Naive thymus-derived CD8-positive, alpha-beta T cell (primary cell): ENCODE measurements around the gene AP1S1. TPM values are rescaled to one million over a fixed set of nuclear protein-coding genes. Genes with fewer than 3 reads are reported as not detected.
"Not testable (repeated sequence)": the region's sequence is repeated elsewhere in the genome, so short reads cannot be mapped to it uniquely, and the experiment has no call there.

Source experiments
- ATAC-seq, 2 donors: fragments of 150-1000 bp; cut with Tn5 transposase in 1 of 2; sonication (Bioruptor Pico), chemical (Tn5 transposase) in 1 of 2; 1 replicate in 1 of 2; 2 replicates in 1 of 2; pipeline ENCODE4 v1.10.0; 2021; ENCODE audit warnings: mild to moderate bottlenecking in 2 of 2, moderate library complexity in 2 of 2
- POLR2A ChIA-PET: fragments of 350-600 bp; sonication (Branson Sonifier 250); formaldehyde crosslinking; loops from one replicate; lab custom pipeline; 2021; ENCODE audit warnings: antibody characterized with exemption; lab: Charles Lee
- DNase-seq, 10 donors: peaks; one replicate each; pipeline versions ENCODE4 v3.0.0 to v3.0.0-alpha.2; 2020 to 2022
- H3K27ac Mint-ChIP-seq, 10 donors: one replicate each; pipeline ENCODE4 v1.8.0; 2020 to 2022; ENCODE audit warnings: mild to moderate bottlenecking in 10 of 10, mixed read lengths in 10 of 10, moderate library complexity in 4 of 10, inconsistent platforms in 1 of 10
- H3K27me3 Mint-ChIP-seq, 5 donors: one replicate each; pipeline ENCODE4 v1.8.0; 2021 to 2022; ENCODE audit warnings: mixed read lengths in 5 of 5
- H3K36me3 Mint-ChIP-seq, 3 donors: one replicate each; pipeline ENCODE4 v1.8.0; 2020 to 2022; ENCODE audit warnings: mixed read lengths in 3 of 3, mild to moderate bottlenecking in 2 of 3, inconsistent platforms in 1 of 3
- H3K4me1 Mint-ChIP-seq, 4 donors: one replicate each; pipeline ENCODE4 v1.8.0; 2021 to 2022; ENCODE audit warnings: mixed read lengths in 4 of 4
- H3K4me3 Mint-ChIP-seq, 10 donors: one replicate each; pipeline ENCODE4 v1.8.0; 2020 to 2022; ENCODE audit warnings: mild to moderate bottlenecking in 10 of 10, mixed read lengths in 10 of 10, moderate library complexity in 6 of 10, inconsistent platforms in 1 of 10
- H3K9me3 Mint-ChIP-seq, 9 donors: one replicate each; pipeline ENCODE4 v1.8.0; 2020 to 2022; ENCODE audit warnings: mixed read lengths in 9 of 9, mild to moderate bottlenecking in 3 of 9, inconsistent platforms in 1 of 9, moderate library complexity in 1 of 9
- microRNA-seq: library from miRNA; unstranded; fragments of <30 nt; microRNA quantifications from one replicate; pipeline ENCODE4 v1.2.0, GENCODE V29; 2022; ENCODE audit warnings: borderline microRNAs expressed
- polyA plus RNA-seq, 3 donors: library from polyadenylated mRNA; unstranded; fragments of 300-500 nt; fragmentation: Illumina TruSeq; gene quantifications; one replicate each; pipeline ENCODE4 v1.2.3, GENCODE V29; 2021
- total RNA-seq, 8 experiments: library from RNA in 2 of 8; stranded (reverse) in 2 of 8; gene quantifications; one replicate each; pipeline ENCODE4 v1.2.3 and lab custom pipeline; 2021 to 2026

AP1S1 gene
- total and polyA plus RNA-seq, 5 experiments from 2014 or later: 3.3 to 9.9 (median 4.6) TPM

DNA sequence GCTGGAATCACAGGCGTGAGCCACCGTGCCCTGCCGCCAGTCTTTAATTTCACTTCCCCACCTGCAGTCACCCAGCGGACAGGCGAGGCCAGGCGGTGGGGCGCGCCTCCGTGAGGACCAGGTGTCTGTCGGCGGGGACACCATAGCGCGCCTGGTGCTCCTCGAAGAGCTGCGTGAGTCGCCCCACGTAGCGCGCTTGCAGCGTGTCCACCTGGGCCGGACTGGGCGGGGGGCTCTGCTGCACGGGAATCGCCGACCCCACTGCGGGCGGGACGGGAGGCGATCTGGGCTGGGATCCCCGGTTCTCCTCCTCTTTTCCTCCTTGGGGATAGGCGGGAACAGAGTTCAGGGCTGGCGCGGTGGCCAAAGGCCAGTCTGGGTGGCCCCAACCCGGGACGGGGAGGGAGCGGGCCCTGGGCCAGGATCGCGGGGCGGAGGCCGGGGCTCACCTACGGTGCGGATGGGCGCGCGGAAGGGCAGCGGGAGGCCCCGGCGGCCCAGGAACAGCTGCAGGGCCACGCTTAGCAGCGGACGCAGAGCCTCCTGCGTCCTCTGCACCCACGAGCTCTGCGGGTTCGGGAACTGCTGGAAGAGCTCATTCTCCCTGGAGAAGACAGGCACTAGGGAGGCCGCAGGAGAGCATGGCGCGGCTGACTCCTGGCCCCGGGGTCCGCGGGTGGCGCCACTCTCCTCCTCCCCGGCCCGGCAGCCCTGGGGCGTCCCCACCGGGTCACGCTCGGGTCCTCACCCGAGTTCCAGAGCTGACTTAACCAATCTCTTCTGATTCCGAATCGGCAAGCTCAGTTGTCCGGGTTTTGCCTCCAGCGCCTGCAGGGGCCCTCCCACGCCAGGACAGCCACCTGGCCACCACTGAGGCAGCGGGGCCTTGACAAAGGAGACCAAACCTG, 47.7 kb downstream of the AP1S1 start:
- POLR2A ChIA-PET: no interaction called here
- Mint-ChIP-seq H3K36me3 (peaks cover 0 to 15% (median 3%) of the 10 kb centered on the region in 3 donors), H3K27ac (no peak overlapping the region), H3K27me3 (peaks cover 9 to 49% (median 26%) of the 10 kb centered on the region in 5 donors), H3K9me3 (peaks cover 0 to 2% (median 0%) of the 10 kb centered on the region in 9 donors), H3K4me3 (peak overlapping the region in 4 of 10 donors; percentile 16 to 51 (median 36)), H3K4me1 (peaks cover 2 to 24% (median 14%) of the 10 kb centered on the region in 4 donors)
- ATAC-seq: peak; percentile 23 to 37
- DNase-seq: no peak

DNA sequence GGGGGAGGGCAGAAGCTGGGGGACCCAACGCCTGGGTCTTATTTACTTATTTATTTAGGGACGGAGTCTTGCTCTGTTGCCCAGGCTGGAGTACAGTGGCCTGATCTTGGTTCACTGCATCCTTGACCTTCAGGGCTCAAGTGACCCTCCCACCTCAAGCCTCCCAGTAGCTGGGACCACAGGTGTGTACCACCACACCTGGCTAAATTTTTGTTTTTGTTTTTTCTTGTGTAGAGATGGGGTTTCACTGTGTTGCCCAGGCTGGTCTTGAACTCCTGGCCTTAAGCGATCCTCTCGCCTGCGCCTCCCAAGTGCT, 48.3 kb downstream of the AP1S1 start:
- ATAC-seq (no peak), DNase-seq (no peak)
- H3K4me1 Mint-ChIP-seq: peaks cover 2 to 24% (median 14%) of the 10 kb centered on the region in 4 donors
- POLR2A ChIA-PET: no interaction called here
- H3K27ac Mint-ChIP-seq: peak overlapping the region in 1 of 10 donors; percentile 53
- H3K36me3 Mint-ChIP-seq: peaks cover 0 to 16% (median 4%) of the 10 kb centered on the region in 3 donors
- peaks cover 0 to 2% (median 0%) of the 10 kb centered on the region in 9 donors for H3K9me3 Mint-ChIP-seq
- peaks cover 9 to 45% (median 26%) of the 10 kb centered on the region in 5 donors for H3K27me3 Mint-ChIP-seq
- no peak overlapping the region for H3K4me3 Mint-ChIP-seq

DNA sequence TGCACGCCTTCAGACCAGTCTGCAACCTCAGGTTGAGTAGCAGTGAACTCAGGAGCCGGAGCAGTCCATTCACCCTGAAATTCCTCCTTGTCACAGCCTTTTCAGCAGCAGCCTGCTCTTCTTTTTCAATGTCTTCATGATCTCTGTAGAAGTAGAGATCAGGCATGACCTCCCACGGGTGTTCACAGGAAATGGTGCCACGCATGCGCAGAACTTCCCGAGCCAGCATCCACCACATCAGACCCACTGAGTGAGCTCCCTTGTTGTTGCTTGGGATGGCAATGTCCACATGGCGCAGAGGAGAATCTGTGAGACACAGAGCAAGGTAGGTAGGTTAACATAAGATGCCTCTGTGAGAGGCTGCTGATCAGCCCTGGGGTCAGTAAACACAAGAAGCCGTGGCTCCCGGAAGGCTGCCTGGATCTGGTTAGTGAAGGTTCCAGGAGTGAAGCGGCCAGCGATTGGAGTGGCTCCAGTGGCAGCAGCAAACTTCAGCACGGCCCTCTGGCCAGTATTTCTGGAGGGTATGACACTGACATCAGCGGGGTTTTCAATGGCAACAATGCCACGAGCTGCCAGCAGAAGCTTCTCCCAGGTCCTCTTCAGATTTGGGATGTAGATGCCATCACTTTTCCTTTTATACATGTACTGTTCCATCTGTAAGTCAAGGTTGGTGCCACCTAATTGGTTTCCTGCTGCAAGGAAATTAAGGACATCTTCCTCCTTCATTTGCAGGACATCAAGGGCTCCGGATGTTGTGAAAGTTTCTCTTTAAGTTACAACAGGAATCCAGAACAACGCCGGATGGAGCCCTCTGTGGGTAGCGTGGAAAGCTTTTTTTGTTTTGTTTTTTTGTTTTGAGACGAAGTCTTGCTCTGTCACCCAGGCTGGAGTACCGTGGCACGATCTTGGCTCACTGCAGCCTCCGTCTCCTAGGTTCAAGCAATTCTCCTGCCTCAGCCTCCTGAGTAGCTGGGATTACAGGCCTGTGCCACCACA, 49.8 kb downstream of the AP1S1 start:
- ATAC-seq, H3K9me3 Mint-ChIP-seq, DNase-seq: not testable (repeated sequence)
- Mint-ChIP-seq H3K4me3 (peak overlapping the region; percentile 33 to 80 (median 64)), H3K27me3 (peaks cover 9 to 40% (median 26%) of the 10 kb centered on the region in 5 donors), H3K36me3 (peaks cover 0 to 23% (median 10%) of the 10 kb centered on the region in 3 donors), H3K4me1 (peaks cover 2 to 24% (median 14%) of the 10 kb centered on the region in 4 donors), H3K27ac (peak overlapping the region in 8 of 10 donors; percentile 24 to 92 (median 70))
- POLR2A ChIA-PET: interaction anchor here (0.7 kb wide), 1 partner anchor 13 kb away, joined by 3 read pairs; no protein-coding TSS in a partner anchor

DNA sequence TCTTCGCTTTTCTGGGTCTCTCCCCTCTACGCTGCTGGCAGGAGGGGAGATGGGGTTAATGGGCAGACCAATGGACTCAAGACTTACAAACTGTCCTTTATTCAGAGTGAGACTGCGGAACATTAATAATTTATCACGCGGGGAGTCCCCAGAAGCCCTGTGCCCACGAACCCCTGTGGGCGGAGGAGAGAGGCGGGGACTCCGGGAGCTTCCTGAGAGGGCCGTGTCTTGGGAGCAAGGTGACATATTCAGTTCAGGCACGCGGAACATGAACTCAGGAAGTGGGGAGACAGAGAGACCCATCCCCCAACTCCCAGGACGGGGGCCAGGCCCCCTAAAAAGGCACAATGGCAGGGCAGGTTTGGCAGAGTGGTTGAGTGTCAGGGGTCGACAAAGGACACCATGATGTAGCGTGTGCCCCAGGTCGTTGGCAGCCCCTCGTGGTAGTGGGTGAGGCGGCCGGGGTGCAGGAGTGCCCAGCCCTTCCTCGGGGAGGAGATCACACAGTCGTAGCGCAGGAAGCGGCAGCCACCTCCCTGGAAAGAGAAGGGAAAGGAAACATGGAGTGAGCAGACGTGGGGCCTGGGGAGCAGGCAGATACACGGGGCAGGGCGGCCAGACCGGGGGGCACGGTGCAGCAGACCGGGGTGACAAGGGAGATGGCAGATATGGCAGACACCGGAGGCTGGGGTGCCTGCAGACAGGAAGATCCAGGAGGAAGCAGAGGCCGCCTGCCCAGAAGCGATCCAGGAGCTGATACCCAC, 51.8 kb downstream of the AP1S1 start:
- Mint-ChIP-seq H3K4me3 (no peak overlapping the region), H3K9me3 (peaks cover 0 to 2% (median 0%) of the 10 kb centered on the region in 9 donors), H3K4me1 (peaks cover 2 to 20% (median 9%) of the 10 kb centered on the region in 4 donors), H3K36me3 (peaks cover 0 to 37% (median 16%) of the 10 kb centered on the region in 3 donors), H3K27me3 (peaks cover 4 to 26% (median 15%) of the 10 kb centered on the region in 5 donors), H3K27ac (peak overlapping the region in 1 of 10 donors; percentile 35)
- DNase-seq (no peak), ATAC-seq (no peak)
- POLR2A ChIA-PET: interaction anchor here (0.6 kb wide), 2 partner anchors 47 to 860 kb away, joined by 3 to 4 read pairs; no protein-coding TSS in a partner anchor

DNA sequence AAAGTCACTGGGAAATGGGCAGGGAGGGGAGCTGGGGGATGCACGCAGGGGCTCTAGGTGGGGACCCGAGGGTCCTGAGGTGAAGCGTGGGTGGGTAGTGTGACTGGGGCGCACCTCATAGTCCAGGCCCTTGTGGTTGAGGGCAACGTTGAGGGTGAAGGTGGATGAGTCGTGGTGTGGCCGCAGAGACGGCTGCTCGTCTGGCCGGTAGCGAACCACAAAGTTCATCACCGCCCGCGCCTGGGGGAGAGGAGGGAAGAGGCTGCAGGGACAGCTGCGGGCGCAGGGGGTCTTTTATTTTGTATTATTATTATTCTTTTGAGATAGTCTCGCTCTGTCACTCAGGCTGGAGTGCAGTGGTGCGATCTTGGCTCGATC, 52.4 kb downstream of the AP1S1 start:
- Mint-ChIP-seq H3K27me3 (peaks cover 4 to 20% (median 15%) of the 10 kb centered on the region in 5 donors), H3K4me1 (peaks cover 2 to 17% (median 7%) of the 10 kb centered on the region in 4 donors), H3K27ac (peak overlapping the region in 1 of 10 donors; percentile 29), H3K36me3 (peaks cover 0 to 40% (median 16%) of the 10 kb centered on the region in 3 donors), H3K9me3 (peaks cover 0 to 2% (median 0%) of the 10 kb centered on the region in 9 donors), H3K4me3 (no peak overlapping the region)
- ATAC-seq (no peak), DNase-seq (no peak)
- POLR2A ChIA-PET: interaction anchor here (0.6 kb wide), 1 partner anchor 47 kb away, joined by 4 read pairs; no protein-coding TSS in a partner anchor

DNA sequence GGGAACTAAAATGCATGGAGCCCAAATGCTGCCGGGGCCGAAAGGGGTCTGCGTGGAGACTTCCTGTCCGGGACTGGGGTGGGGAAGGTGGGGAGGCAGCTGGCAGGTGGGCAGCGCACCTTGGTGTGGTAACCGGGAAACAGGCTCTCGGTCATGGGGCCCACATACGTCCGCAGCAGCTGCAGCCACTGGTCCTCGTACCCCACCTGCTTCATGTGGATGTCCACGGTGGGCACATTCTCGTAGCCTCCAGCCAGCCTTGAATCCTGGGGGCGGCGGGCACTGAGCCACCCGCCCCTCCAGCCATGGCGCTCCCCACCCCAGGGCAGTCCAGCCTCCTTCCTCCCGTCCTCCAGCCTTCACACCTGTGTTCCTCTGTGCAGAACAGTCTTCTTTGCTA, 53.2 kb downstream of the AP1S1 start:
- Mint-ChIP-seq H3K9me3 (peaks cover 0 to 2% (median 0%) of the 10 kb centered on the region in 9 donors), H3K27ac (peak overlapping the region in 3 of 10 donors; percentile 14 to 75 (median 62))

DNA sequence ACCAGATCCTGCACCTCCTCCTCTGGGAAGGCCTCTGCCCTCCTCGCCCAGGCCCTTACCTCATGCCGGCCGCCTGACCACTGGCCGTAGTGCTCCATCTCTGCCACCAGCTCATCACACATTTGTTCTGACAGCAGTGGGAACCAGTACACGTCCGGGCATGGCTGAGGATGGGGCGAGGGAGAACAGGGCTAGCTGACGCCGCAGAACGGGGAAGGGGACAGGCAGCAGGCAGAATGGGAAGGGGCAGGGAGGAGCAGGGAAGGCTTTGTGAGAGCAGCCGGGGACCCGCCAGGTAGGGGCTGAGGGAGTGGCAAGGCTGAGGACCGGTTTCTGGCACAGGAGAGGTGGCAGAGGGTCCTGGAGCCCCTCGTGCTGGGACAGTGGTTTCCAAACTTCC, 54.5 kb downstream of the AP1S1 start:
- Mint-ChIP-seq H3K27me3 (peaks cover under 1 to 5% (median 4%) of the 10 kb centered on the region in 5 donors), H3K4me3 (no peak overlapping the region), H3K27ac (peak overlapping the region in 2 of 10 donors; percentile 7 to 59), H3K4me1 (peaks cover 0 to 6% (median 4%) of the 10 kb centered on the region in 4 donors), H3K36me3 (peaks cover 0 to 44% (median 16%) of the 10 kb centered on the region in 3 donors), H3K9me3 (peaks cover 0 to 1% (median 0%) of the 10 kb centered on the region in 9 donors)
- POLR2A ChIA-PET: no interaction called here
- ATAC-seq (no peak), DNase-seq (no peak)

More for the DNA sequence above, 53.2 kb downstream of the AP1S1 start:
- ATAC-seq: no peak
- Mint-ChIP-seq H3K36me3 (peaks cover 0 to 42% (median 16%) of the 10 kb centered on the region in 3 donors), H3K4me1 (peaks cover 2 to 15% (median 7%) of the 10 kb centered on the region in 4 donors), H3K4me3 (no peak overlapping the region), H3K27me3 (peaks cover 4 to 18% (median 13%) of the 10 kb centered on the region in 5 donors)
- POLR2A ChIA-PET: interaction anchor here (0.6 kb wide), 1 partner anchor 286 kb away, joined by 10 read pairs; no protein-coding TSS in a partner anchor
- no peak for DNase-seq

DNA sequence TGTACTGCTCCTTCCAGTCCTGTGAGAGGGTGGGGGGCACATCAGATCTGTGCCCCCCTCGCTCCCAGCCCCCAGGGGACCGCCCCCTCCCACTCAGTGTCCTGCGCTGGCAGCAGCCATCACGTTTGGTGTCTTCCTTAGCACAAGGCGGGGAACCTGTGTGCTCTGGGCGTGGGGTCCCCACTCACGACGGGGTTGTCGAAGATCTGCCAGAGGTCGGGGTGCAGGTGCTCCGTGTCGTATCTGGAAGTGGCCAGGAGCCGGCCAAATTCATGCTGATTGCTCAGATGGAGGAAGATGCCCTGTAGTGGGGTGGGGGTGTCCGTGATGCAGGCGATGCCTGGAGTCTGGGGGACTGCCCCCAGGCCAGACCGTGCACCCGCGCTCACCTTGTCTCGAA, 55.9 kb downstream of the AP1S1 start:
- H3K27ac Mint-ChIP-seq: peak overlapping the region in 1 of 10 donors; percentile 44

More for the DNA sequence above, 55.9 kb downstream of the AP1S1 start:
- DNase-seq (no peak), ATAC-seq (no peak)
- Mint-ChIP-seq H3K4me1 (no peaks in the 10 kb centered on the region), H3K4me3 (no peak overlapping the region), H3K36me3 (peaks cover 0 to 47% (median 20%) of the 10 kb centered on the region in 3 donors), H3K27me3 (no peaks in the 10 kb centered on the region), H3K9me3 (peaks cover 0 to 1% (median 0%) of the 10 kb centered on the region in 9 donors)
- POLR2A ChIA-PET: no interaction called here

Small RNA genes lying within 50 kb of the gene (microRNA-seq; reads per million reads assigned to microRNA genes)
- not detected for gene MIR4653

Other genes with a start within 250 kb of the AP1S1 start
- gene MUC3A, start 204.9 kb upstream of the AP1S1 start, total RNA-seq: not detected
- not detected for gene MUC3A, start 204.9 kb upstream of the AP1S1 start, polyA plus RNA-seq
- gene MUC12, start 184.9 kb upstream of the AP1S1 start, total RNA-seq: not detected
- under 1 TPM in 1 of 3 donors, not detected in 2; 0.42 TPM for gene MUC12, start 184.9 kb upstream of the AP1S1 start, polyA plus RNA-seq
- gene MUC17, start 134.4 kb upstream of the AP1S1 start, total RNA-seq: not detected
- not detected for gene MUC17, start 134.4 kb upstream of the AP1S1 start, polyA plus RNA-seq
- 10 to 100 TPM; 67.4 to 67.7 TPM for gene TRIM56, start 69.0 kb upstream of the AP1S1 start, total RNA-seq
- gene TRIM56, start 69.0 kb upstream of the AP1S1 start, polyA plus RNA-seq: 10 to 100 TPM in 2 of 3 donors, 1 to 10 TPM in 1; 3.8 to 17.9 (median 11.4) TPM
- under 1 TPM in 1 of 2 experiments, not detected in 1; 0.11 TPM for gene SERPINE1, start 27.4 kb upstream of the AP1S1 start, total RNA-seq
- gene SERPINE1, start 27.4 kb upstream of the AP1S1 start, polyA plus RNA-seq: not detected
- not detected for gene VGF, start 11.1 kb downstream of the AP1S1 start, total RNA-seq
- not detected for gene VGF, start 11.1 kb downstream of the AP1S1 start, polyA plus RNA-seq
- gene NAT16, start 25.8 kb downstream of the AP1S1 start, total RNA-seq: not detected
- gene NAT16, start 25.8 kb downstream of the AP1S1 start, polyA plus RNA-seq: not detected
- gene MOGAT3, start 46.6 kb downstream of the AP1S1 start, total RNA-seq: not detected
- gene MOGAT3, start 46.6 kb downstream of the AP1S1 start, polyA plus RNA-seq: not detected
- 10 to 100 TPM; 34.0 to 34.1 TPM for gene PLOD3, start 63.1 kb downstream of the AP1S1 start, total RNA-seq
- 10 to 100 TPM in 2 of 3 donors, 1 to 10 TPM in 1; 8.4 to 12.4 (median 11.1) TPM for gene PLOD3, start 63.1 kb downstream of the AP1S1 start, polyA plus RNA-seq
- gene ZNHIT1, start 63.7 kb downstream of the AP1S1 start, total RNA-seq: 10 to 100 TPM; 31.2 to 33.9 TPM
- 10 to 100 TPM; 50.9 to 66.4 (median 57.4) TPM for gene ZNHIT1, start 63.7 kb downstream of the AP1S1 start, polyA plus RNA-seq
- 10 to 100 TPM; 52.3 to 52.7 TPM for gene CLDN15, start 83.3 kb downstream of the AP1S1 start, total RNA-seq
- 1 to 10 TPM in 1 of 3 donors, under 1 TPM in 2; 0.21 to 3.2 (median 0.26) TPM for gene CLDN15, start 83.3 kb downstream of the AP1S1 start, polyA plus RNA-seq
- 100 to 1,000 TPM; 118 to 124 TPM for gene FIS1, start 90.6 kb downstream of the AP1S1 start, total RNA-seq
- gene FIS1, start 90.6 kb downstream of the AP1S1 start, polyA plus RNA-seq: 100 to 1,000 TPM; 225 to 235 (median 228) TPM
- gene IFT22, start 167.3 kb downstream of the AP1S1 start, total RNA-seq: 1 to 10 TPM; 4.0 to 4.2 TPM
- gene IFT22, start 167.3 kb downstream of the AP1S1 start, polyA plus RNA-seq: 1 to 10 TPM; 6.5 to 8.2 (median 8.0) TPM
- gene COL26A1, start 208.4 kb downstream of the AP1S1 start, total RNA-seq: not detected
- gene COL26A1, start 208.4 kb downstream of the AP1S1 start, polyA plus RNA-seq: not detected